ENCODE results near the gene CHST11. TPM values are rescaled to one million over a fixed set of nuclear protein-coding genes. Genes with fewer than 3 reads are reported as not detected.
"Not testable (repeated sequence)": the region's sequence is repeated elsewhere in the genome, so short reads cannot be mapped to it uniquely, and the experiment has no call there.

Gene CHST11
- total and polyA plus RNA-seq, 4 donors: 15.0 to 25.5 (median 18.8) TPM

GRCh38 chr12:104610513-104611235 is 153.9 kb downstream of the CHST11 start:
- no peaks in the 10 kb centered on the region for H3K27me3 ChIP-seq (ENCODE audit: control insufficient read depth, insufficient read depth, low read length)

GRCh38 chr12:104611671-104612070 is 154.9 kb downstream of the CHST11 start:
- DNase-seq (ENCODE audit: low read depth in 4 of 6, low spot score in 6 of 6): no peak
- no peak overlapping the region for H3K27ac ChIP-seq (ENCODE audit: low read depth, low read length)
- WGBS (ENCODE audit: insufficient coverage): 95% methylated on average over 5 of the region's 12 CpGs

More at GRCh38 chr12:104610513-104611235, 153.9 kb downstream of the CHST11 start:
- Histone ChIP-seq H3K9me3 (ENCODE audit: control insufficient read depth, insufficient read depth, low read length) (no peaks in the 10 kb centered on the region), H3K27ac (ENCODE audit: low read depth, low read length) (no peak overlapping the region), H3K36me3 (ENCODE audit: control insufficient read depth, insufficient read depth, low read length) (no peaks in the 10 kb centered on the region), H3K4me1 (ENCODE audit: control insufficient read depth, insufficient read depth, low read length) (peaks cover 3% of the 10 kb centered on the region), H3K4me3 (ENCODE audit: low read depth, low read length) (no peak overlapping the region)
- no peak for DNase-seq (ENCODE audit: low read depth in 4 of 6, low spot score in 6 of 6)
- whole genome bisulfite sequencing (ENCODE audit: insufficient coverage): 44% methylated on average over 2 of the region's 6 CpGs

GRCh38 chr12:104613372-104613771 is 156.6 kb downstream of the CHST11 start:
- H3K9me3 ChIP-seq (ENCODE audit: control insufficient read depth, insufficient read depth, low read length); H3K4me3 ChIP-seq (ENCODE audit: low read depth, low read length); H3K27ac ChIP-seq (ENCODE audit: low read depth, low read length); H3K4me1 ChIP-seq (ENCODE audit: control insufficient read depth, insufficient read depth, low read length); H3K36me3 ChIP-seq (ENCODE audit: control insufficient read depth, insufficient read depth, low read length); H3K27me3 ChIP-seq (ENCODE audit: control insufficient read depth, insufficient read depth, low read length); DNase-seq (ENCODE audit: low read depth in 4 of 6, low spot score in 6 of 6): not testable (repeated sequence)
- WGBS (ENCODE audit: insufficient coverage): 100% methylated on average over 3 of the region's 3 CpGs

More at GRCh38 chr12:104611671-104612070, 154.9 kb downstream of the CHST11 start:
- H3K4me3 ChIP-seq (ENCODE audit: low read depth, low read length): no peak overlapping the region
- peaks cover 3% of the 10 kb centered on the region for H3K4me1 ChIP-seq (ENCODE audit: control insufficient read depth, insufficient read depth, low read length)
- no peaks in the 10 kb centered on the region for H3K9me3 ChIP-seq (ENCODE audit: control insufficient read depth, insufficient read depth, low read length)
- no peaks in the 10 kb centered on the region for H3K27me3 ChIP-seq (ENCODE audit: control insufficient read depth, insufficient read depth, low read length)
- H3K36me3 ChIP-seq (ENCODE audit: control insufficient read depth, insufficient read depth, low read length): no peaks in the 10 kb centered on the region

DNA sequence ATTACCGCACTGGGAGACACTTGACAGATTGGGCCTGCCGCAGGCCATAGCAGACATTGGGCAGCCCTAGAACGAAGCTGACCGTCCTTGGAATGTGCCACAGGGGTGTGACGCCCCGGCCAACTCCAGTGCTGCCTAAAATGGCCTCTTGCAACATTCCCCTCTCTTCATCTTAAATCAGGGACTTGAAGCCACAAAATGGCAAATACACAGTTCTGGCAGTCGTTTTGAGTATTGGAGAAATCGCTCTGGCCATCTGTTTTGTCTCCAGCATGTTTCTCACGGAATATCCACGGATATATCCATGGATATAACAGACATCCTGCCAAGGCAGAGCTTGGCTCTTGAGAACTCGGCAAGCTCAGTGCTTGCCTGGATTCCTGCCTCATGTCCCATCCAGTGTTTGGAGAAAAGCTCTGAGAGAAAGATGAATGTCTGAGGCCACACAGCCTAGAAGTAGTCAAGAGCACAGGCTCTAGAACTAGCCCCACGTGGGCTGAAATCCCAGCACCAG is 158.4 kb downstream of the CHST11 start:
- no peaks in the 10 kb centered on the region for H3K9me3 ChIP-seq (ENCODE audit: control insufficient read depth, insufficient read depth, low read length)
- no peaks in the 10 kb centered on the region for H3K36me3 ChIP-seq (ENCODE audit: control insufficient read depth, insufficient read depth, low read length)
- WGBS (ENCODE audit: insufficient coverage): 86% methylated on average over 11 of the region's 12 CpGs
- H3K4me1 ChIP-seq (ENCODE audit: control insufficient read depth, insufficient read depth, low read length): peaks cover 3% of the 10 kb centered on the region
- no peak overlapping the region for H3K4me3 ChIP-seq (ENCODE audit: low read depth, low read length)
- DNase-seq (ENCODE audit: low read depth in 4 of 6, low spot score in 6 of 6): peak in 1 of 6 donors; percentile 87
- H3K27me3 ChIP-seq (ENCODE audit: control insufficient read depth, insufficient read depth, low read length): no peaks in the 10 kb centered on the region
- no peak overlapping the region for H3K27ac ChIP-seq (ENCODE audit: low read depth, low read length)

DNA sequence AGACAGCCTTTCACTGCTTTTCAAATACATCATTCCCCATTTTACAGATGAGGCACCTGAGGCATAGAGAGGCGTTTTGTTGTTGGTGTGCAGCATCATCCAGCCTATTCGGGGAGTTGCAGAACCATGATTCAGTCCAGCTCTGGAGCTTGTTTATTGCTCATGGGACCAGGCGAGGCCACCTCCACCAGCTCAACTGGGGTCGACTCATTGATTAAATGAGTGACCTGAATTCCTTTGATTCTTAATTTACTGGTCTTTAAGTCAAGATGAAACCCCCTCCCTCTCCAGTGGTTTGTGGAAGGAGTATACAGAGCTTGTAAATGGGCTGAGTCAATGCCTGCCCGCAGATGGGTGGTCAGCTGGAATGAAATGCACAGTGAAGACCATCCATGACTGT is 161.9 kb downstream of the CHST11 start:
- Histone ChIP-seq H3K27ac (ENCODE audit: low read depth, low read length) (no peak overlapping the region), H3K4me1 (ENCODE audit: control insufficient read depth, insufficient read depth, low read length) (peaks cover 5% of the 10 kb centered on the region), H3K36me3 (ENCODE audit: control insufficient read depth, insufficient read depth, low read length) (peaks cover 2% of the 10 kb centered on the region), H3K27me3 (ENCODE audit: control insufficient read depth, insufficient read depth, low read length) (no peaks in the 10 kb centered on the region), H3K9me3 (ENCODE audit: control insufficient read depth, insufficient read depth, low read length) (no peaks in the 10 kb centered on the region), H3K4me3 (ENCODE audit: low read depth, low read length) (no peak overlapping the region)
- WGBS (ENCODE audit: insufficient coverage): 80% methylated on average over 3 of the region's 5 CpGs
- no peak for DNase-seq (ENCODE audit: low read depth in 4 of 6, low spot score in 6 of 6)

DNA sequence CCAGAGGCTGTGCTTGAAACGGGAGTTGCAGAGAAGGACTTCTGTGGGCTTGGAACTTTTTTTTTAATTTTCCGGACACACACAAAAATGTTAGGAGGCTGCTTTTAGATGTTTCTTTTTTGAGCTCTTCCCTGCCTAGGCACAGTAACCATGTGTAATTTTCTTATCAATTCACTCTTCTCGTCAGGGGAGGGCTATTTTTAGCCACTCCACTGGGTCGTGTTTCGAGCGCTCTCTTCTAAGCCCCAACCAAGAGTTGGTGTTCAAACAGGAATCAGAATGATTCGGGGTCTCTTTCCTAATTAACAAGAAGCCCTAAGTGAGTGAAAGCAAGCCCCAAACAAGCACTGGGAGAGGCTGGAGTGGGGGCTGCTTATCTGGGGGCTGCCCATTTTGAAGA is 162.6 kb downstream of the CHST11 start:
- Histone ChIP-seq H3K4me3 (ENCODE audit: low read depth, low read length) (no peak overlapping the region), H3K4me1 (ENCODE audit: control insufficient read depth, insufficient read depth, low read length) (peaks cover 8% of the 10 kb centered on the region), H3K27me3 (ENCODE audit: control insufficient read depth, insufficient read depth, low read length) (no peaks in the 10 kb centered on the region), H3K36me3 (ENCODE audit: control insufficient read depth, insufficient read depth, low read length) (peaks cover 2% of the 10 kb centered on the region), H3K9me3 (ENCODE audit: control insufficient read depth, insufficient read depth, low read length) (no peaks in the 10 kb centered on the region), H3K27ac (ENCODE audit: low read depth, low read length) (no peak overlapping the region)
- no peak for DNase-seq (ENCODE audit: low read depth in 4 of 6, low spot score in 6 of 6)
- WGBS (ENCODE audit: insufficient coverage): 77% methylated on average over 4 of the region's 7 CpGs

- 57% methylated on average over 3 of the region's 5 CpGs for WGBS (ENCODE audit: insufficient coverage)
- no peak overlapping the region for H3K4me3 ChIP-seq (ENCODE audit: low read depth, low read length)
- no peak for DNase-seq (ENCODE audit: low read depth in 4 of 6, low spot score in 6 of 6)
- H3K4me1 ChIP-seq (ENCODE audit: control insufficient read depth, insufficient read depth, low read length): peaks cover 16% of the 10 kb centered on the region
- H3K9me3 ChIP-seq (ENCODE audit: control insufficient read depth, insufficient read depth, low read length): no peaks in the 10 kb centered on the region
- no peak overlapping the region for H3K27ac ChIP-seq (ENCODE audit: low read depth, low read length)
- peaks cover 2% of the 10 kb centered on the region for H3K36me3 ChIP-seq (ENCODE audit: control insufficient read depth, insufficient read depth, low read length)
- H3K27me3 ChIP-seq (ENCODE audit: control insufficient read depth, insufficient read depth, low read length): no peaks in the 10 kb centered on the region
These were observed 164.2 kb downstream of the CHST11 start for GRCh38 chr12:104620837-104621531.

GRCh38 chr12:104622928-104623327 is 166.2 kb downstream of the CHST11 start:
- Histone ChIP-seq H3K9me3 (ENCODE audit: control insufficient read depth, insufficient read depth, low read length) (no peaks in the 10 kb centered on the region), H3K27me3 (ENCODE audit: control insufficient read depth, insufficient read depth, low read length) (no peaks in the 10 kb centered on the region), H3K36me3 (ENCODE audit: control insufficient read depth, insufficient read depth, low read length) (peaks cover 2% of the 10 kb centered on the region), H3K4me3 (ENCODE audit: low read depth, low read length) (no peak overlapping the region), H3K4me1 (ENCODE audit: control insufficient read depth, insufficient read depth, low read length) (peaks cover 25% of the 10 kb centered on the region), H3K27ac (ENCODE audit: low read depth, low read length) (no peak overlapping the region)
- DNase-seq (ENCODE audit: low read depth in 4 of 6, low spot score in 6 of 6): no peak
- 75% methylated on average over 2 of the region's 3 CpGs for whole genome bisulfite sequencing (ENCODE audit: insufficient coverage)

DNA sequence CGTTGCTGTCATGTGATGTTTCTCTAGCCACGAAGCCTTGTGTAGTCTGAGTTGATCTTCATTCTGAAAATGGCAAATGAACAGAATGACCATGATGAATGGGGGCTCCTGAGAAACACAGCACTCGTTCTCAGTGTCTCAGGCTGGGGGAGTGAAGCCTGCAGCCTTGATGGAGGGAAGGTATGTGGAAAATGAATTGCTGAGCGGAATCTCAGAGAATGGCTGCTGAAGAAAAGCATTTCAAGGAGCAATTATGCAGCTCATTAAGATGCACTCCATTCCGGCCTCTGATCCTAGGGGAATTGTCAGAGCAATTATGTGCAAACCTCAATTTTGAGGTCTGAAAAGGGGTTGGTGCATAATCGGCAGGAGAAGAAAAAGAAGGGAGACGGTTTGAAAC is 167.1 kb downstream of the CHST11 start:
- H3K27ac ChIP-seq (ENCODE audit: low read depth, low read length): no peak overlapping the region
- DNase-seq (ENCODE audit: low read depth in 4 of 6, low spot score in 6 of 6): peak in 1 of 6 donors; percentile 73

More for the DNA sequence above, 167.1 kb downstream of the CHST11 start:
- Histone ChIP-seq H3K9me3 (ENCODE audit: control insufficient read depth, insufficient read depth, low read length) (no peaks in the 10 kb centered on the region), H3K4me3 (ENCODE audit: low read depth, low read length) (no peak overlapping the region), H3K27me3 (ENCODE audit: control insufficient read depth, insufficient read depth, low read length) (no peaks in the 10 kb centered on the region), H3K36me3 (ENCODE audit: control insufficient read depth, insufficient read depth, low read length) (peaks cover 2% of the 10 kb centered on the region), H3K4me1 (ENCODE audit: control insufficient read depth, insufficient read depth, low read length) (peaks cover 31% of the 10 kb centered on the region)
- WGBS (ENCODE audit: insufficient coverage): 35% methylated on average over 7 of the region's 7 CpGs

Measured in spinal cord (tissue), 10 donors.